Ureter (tissue), 1 donor: ENCODE data around the gene DRD4. TPM values are rescaled to one million over a fixed set of nuclear protein-coding genes. Genes with fewer than 3 reads are reported as not detected.

Experiments used
- DNase-seq: peaks from one replicate; pipeline ENCODE4 v3.0.0-alpha.2; 2020; ENCODE audit warnings: low spot score
- total RNA-seq: library from RNA; stranded (reverse); gene quantifications from one replicate; pipeline ENCODE4 v1.2.4, GENCODE V29; 2023
- donor health status: DM: yes; HTN: yes; CAD: no.

Gene DRD4
- total RNA-seq, 1 donor from 2014 or later = 2.6 TPM

DNA sequence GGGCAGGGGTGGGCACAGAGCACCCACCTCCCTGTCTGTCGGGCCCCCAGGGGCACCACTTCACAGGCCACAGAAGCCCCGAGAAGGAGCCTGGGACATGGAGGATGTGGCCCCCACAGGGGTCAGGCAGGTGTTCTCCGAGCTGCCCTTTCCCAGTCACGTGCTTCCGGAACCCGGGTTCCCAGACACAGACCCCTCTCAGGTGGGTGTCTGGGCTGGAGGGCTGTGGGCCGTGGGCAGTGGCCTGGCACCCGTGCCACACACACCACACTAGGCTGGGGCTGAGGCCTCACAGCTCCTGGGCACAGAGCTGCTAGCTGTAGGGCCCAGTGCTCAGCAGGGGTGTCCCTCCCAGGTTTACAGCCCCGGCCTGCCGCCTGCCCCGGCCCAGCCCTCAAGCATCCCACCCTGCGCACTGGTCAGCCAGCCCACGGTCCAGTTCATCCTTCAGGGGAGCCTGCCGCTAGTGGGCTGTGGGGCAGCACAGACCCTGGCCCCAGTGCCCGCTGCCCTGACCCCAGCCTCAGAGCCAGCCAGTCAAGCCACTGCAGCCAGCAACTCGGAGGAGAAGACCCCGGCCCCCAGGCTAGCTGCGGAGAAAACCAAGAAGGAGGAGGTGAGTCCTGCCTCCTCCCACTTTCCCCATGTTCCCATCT is 26.8 kb upstream of the DRD4 start:
- DNase-seq = no peak

DNA sequence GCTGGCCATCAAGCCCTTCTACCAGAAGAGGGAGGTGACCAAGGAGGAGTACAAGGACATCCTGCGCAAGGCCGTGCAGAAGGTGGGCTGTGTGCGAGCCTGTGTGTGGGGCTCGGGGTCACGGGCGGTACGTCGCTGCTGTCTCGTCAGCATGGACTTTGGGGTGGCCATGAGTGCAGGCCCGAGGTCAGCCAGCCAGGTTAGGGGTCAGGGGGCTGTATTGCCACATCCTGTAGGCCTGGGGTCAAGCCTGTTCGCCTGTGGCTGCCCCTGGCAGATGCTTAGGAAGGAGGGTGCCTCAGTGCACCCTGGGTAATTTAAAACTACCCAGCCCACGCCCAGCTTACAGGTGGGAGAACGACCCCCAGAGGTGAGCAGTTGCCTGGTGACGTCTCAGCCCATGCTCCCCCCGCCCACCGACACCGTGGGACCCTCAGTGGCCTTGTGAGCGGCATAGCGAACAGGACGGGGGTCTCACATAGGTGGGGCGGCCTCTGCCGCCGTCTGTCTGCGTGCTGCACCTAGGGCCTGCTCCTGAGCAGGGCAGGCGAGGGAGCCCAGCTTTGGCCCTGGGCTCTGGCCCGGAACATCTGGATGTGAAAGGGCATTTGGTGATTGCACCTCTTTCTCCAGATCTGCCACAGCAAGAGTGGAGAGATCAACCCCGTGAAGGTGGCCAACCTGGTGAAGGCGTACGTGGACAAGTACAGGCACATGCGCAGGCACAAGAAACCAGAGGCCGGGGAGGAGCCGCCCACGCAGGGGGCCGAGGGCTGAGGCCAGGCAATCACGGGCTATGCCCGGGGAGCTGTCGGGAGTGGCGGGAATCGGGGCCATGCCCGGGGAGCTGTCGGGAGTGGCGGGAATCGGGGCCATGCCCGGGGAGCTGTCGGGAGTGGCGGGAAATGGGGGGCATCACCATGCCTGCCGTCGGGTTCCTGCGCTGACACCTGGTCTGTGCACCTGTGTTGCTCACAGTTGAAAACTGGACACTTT is 25.8 kb upstream of the DRD4 start:
- DNase-seq = no peak

DNA sequence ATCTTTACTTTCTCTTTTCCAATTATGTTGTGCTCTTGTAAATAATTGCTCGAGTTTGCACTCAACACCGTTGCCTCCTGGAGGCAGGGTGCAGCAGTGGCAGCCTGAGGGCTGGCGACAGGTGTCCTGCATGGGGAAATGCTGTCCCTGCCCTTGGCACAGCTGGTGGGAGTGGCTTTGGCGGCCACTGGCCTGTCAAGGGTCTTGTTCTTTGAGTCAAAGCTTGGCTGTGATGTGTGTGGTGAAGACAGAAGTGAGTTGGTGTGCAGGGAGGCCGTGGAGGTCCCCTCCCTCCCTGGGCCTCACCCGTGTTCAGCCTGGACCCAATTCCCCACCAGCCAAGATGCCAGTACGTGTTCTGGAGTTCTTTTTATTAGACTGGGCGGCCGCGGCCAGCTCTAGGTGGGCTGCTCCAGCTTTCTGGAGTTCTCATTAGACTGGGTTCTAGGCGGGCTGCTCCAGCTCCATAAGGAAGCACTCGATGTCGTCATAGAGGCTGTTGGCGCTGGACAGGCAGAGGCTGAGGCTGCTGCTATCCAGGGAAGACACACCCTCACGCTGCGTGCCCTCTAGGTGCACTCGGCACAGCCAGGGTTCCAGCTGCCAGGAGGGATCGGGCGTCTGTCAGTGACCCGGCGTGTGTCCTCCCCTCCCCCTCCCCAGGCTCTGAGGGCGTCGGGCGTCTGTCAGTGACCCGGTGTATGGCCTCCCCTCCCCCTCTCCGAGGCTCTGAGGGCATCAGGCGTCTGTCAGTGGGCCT is 24.7 kb upstream of the DRD4 start:
- DNase-seq = no peak

DNA sequence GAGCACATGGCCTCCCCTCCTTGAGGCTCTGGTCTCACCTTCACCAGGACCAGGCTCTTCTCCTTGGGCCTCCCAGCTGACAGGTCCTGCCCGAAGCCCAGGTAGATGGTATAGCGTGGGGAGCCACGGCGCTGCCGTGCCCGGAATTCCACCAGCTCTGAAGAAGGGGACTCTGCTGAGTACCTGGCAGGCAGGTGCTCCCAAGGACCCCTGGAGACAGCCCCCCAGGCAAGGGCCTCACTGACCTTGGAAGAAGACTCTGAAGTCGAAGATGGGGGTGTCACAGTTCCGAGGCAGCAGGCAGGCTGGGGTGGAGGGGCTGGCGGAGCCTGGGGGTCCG is 24.1 kb upstream of the DRD4 start:
- no peak for DNase-seq

DNA sequence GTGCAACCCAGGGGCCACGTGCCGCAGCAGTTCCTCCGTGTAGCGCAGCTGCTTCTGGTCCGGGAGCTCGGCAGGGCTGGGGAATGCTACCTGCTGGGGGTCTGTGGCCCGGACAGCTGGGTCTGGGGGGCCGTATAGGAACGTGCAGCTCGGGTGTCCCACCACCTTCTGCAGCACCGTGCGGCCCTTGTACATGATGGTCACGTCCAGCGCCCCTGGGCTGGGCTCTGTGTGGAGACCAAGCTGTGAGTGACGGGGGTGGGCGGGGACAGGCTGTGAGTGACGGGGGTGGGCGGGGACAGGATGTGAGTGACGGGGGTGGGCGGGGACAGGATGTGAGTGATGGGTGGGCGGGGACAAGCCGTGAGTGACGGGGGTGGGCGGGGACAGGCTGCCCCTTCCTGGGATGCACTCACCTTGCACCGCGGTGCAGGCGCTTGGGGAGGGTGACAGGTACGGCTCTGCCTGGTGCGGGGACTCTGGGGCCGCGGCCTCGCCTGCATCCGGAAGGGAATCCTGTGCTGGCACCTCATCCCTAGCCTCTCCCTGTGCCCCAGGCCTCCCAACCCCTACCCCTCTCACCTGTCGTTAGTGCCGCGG is 23.6 kb upstream of the DRD4 start:
- DNase-seq = peak; percentile 73

DNA sequence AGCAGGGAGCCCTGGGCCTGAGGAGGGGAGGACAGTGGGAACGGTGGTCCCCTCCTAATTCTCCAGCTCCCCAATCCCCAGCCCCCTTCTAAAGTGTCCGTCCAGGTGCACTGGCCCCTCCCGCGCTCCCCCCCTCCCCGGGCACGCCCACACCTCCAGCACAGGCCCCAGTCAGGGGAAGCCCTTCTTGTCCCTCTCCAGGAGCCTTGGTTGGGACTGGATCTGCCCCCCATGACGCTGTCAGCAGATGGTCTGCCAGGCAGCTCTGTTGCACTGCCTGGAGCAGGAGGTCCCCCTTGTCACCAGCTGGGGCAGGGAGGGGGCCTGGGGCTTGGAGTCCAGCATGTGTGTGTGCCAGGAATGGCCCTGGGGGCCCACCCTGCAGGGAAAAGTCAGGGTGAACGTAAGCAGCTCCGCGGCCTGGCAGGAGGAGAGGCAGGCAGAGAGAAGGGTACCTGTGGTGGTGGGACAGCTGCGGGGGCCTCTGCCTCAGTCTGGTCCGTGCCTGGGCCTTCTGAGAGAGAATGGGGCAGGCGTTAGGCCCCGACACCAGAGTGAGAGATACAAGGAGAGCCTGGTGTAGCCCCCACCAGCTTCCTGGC is 22.9 kb upstream of the DRD4 start:
- no peak for DNase-seq

DNA sequence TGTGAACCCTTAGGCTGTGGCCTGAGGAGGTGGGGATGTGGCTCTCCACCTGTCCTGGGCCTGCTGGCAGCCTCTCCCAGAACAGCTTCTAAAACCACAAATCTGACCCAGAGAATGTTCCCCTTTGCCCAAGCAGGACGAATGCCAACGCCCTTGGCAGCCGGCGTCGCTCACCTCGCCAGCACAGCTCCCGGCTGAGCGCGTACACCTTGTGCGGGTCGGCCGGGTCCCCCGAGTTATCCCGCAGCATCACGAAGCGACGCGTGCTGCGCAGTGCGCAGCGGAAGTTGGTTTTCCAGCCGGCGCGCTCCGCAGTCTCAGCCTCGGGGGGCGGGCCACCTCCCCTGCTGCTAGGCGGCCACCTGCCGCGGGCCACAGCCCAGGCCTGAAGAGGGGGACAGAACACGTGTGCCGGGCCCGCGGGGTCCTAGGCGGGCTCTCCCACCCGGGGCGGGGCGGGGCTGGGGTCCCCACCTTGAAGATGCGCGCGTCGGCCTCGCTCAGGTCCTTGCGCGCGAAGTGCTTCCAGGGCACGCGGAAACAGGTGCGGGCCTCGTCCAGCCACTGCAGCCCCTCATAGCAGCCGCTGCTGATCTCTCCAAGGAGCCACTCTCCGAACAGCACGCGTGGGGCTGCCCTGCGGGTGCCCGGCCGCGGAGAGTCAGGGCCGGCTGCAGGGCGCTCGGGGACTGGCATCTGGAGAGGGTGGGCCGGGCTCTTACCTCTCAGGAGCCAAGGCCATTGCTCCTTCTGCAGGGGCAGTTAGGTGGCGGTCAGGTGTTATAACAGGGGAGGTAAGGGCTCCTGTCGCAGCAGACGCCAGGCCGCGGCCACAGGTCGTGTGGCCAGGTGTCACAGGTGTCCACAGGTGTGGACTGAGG is 22.2 kb upstream of the DRD4 start:
- peak; percentile 75 for DNase-seq

DNA sequence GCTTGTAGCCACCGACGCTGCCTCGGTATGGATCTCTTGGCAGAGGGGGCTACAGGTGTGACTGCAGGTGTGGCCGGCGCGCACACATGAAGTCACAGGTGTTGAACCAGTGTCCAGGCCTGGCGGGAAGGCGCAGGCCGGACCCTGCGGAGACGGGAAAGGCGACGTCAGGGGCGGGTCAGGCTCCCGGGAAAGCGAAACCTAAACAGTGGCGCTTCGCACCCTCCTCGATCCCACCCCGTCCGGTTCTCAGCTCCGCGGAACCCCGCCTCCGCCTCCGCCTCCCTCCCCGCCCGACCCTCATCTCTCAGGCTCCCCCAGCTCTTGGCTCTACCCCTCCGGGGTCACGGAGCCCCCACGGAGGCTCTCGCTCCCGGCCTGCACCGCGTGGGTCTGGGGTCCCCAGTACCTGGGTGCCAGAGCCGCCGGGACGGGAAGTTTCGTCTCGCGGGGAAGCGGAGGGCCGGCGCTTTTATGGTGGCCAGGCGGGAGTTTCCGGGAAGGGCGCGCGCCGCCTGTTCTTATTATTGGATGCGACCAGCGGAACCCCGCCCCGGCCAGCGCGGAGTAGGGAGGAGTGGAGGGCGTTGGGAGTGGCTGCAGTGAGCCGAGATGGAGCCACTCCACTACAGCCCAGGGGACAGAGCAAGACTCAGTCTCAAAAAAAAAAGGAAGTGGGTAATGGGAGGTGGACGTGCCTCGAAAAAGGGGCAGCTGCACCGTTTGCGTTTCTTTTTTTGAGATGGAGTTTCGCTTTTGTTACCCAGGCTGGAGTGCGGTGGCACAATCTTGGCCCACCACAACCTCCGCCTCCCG is 21.4 kb upstream of the DRD4 start, which contains the start of gene IRF7:
Gene IRF7 (minus strand): TSS at position 447 of the 816 bp plus-strand sequence. CDS start 586 bp downstream, outside the sequence.
- peak; percentile 96 for DNase-seq

DNA sequence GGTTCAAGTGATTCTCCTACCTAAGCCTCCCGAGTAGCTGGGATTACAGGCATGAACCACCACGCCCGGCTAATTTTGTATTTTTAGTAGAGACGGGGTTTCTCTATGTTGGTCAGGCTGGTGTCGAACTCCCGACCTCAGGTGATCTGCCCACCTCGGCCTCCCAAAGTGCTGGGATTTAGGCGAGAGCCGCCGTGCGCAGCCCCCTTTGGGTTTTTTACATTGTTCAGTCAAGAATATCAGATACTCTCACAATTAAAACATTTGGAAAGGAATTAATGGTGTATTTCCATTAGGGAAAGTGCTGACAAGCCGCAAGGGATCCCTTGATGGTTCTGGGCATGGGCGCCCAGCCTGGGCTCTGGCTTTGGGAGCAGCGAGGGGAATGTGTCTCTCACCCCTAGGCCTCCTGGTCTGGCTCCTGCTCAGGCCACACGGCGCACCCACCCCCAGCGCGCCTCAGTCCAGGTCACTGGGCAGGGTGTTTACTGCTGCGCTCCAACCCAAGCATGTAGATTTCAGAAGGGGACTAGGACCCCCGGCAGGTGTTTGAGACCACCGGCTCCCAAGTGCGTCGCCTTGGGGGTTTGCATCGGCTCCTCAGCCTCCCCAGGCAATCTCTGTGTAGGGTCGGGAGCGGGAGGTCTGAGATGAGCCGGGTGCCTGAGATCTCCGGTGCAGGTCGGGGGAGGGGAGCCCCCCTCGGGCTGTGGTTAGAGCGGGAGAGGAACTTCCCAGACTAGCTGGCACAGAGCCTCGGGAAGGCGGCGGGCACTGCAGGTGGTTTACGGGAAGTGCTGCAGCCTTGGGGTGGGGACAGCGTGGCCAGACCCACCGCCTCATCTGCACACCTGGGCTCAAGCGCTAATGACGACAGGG is 20.5 kb upstream of the DRD4 start:
- no peak for DNase-seq

DNA sequence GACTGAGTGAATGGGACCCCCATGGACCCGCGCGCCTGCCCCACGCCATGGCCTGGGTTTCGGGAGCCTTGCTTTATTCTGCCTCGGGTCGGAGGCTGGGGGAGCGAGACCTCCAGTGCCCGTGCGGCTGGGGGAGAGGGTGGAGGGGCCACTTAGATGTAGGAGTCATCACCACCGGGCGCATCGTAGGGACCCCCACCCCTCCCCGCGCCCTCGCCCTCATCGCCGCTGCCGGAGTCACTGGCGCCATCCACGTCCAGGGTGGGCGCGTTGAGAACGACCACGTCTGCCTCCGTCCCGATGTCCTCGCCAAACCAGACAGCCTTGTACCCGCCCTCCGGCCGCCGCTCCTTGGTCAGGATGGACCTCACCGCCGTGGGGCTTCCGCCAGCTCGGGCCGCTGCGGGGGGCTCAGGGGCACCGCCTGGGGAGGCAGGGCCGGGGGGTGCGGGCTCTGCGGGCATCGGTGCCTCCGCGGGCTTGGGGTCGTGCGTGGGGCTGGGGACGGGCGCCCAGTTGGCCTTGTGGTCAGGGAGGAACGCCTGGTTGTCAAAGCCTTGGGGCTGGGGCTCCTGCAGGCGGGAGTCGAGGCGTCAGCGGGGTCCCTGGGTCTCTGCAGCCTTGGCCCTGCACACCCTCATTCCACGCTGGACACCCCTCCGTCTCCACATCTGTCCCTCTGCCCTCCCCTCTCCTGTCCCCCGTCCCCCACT is 19.7 kb upstream of the DRD4 start:
- DNase-seq = no peak

DNA sequence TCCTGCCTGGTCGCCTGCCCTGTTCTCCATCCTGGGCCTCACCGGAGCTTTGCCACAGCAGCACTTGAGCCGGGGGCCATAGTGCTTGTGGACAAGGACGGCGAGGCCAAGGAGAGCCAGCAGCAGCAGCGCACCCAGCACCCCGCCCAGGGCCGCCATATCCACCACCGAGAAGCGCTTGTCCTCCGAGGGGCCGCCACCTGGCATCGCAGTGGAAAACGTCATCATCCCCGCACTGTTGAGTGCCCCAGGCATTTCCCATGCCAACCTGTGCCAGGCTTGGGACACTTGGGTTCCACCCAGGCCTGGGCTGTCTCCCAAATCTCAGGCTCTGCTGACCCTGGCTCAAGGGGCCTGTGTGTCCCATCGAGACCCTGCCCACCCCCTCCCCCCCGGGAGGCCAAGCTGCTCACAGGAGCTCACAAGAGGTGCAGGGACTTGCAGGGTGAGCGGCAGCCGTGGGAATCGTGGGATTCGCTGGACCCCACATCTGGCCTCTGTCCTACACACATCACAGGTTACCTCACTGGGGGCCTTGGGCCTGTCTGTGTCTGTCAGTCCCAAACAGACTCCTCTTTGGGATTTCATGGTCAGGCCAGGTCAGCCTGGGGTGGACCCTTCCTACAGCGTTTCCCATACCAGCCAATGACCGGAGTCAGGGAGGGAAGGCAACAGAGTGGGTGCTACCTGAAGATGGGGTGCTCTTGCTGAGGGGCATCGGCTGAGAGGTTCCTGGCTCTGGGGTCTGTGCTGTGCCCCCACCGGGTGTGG is 19.0 kb upstream of the DRD4 start:
- no peak for DNase-seq

DNA sequence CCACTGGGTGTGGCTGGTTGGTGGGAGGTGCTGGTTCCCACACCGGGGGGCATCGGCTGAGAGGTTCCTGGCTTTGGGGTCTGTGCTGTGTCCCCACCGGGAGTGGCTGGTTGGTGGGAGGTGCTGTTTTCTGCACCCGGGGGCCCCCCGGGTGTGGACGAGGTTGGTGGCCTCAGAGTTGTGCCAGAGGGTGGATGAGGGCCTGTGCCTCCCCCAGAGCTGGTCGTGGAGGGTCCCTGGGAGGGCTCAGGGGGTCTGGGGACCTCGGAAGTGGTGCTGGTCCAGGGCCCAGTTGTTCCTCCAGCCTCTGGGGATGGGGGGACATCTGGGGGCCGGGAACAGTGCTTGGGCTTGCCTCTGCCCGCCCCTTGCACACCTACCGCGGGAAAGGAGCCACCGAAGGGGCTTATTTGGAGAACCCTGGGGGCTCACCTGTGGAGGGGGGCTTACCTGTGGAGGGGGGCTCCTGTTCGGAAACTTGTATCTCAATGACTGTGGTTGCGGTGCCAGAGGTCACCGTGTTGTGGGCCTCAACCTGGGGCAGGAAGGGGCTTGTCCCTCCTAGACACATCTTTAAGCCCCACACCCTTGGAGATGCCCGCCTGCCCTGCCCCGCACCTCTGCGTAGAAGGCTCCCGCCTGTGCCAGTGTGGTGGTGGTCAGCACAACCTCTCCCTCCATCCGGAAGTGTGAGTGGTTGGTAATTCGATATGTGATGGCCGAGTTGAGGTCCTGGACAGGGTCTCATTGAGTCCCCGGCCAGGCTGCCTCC is 18.0 kb upstream of the DRD4 start:
- DNase-seq = no peak

DNA sequence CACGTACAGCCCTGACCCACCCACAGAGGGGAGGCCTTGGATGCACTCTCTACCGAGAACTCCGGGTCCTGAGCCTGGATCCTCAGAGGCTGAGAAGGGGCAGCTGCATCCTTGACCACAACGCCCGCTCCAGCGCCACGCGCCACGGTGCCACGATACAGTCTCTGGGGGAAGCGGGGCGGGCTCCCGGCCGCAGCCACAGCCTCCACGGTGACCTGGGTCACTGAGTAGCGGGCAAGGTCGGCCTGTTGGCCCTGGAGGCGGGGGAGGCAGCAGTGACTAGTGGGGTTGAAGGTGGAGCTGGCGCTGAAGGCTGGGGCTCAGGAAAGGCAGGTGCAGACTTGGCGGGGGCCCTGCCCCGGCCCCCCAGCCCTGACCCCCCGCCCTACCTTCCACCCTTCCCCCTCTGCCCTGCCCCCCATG is 17.4 kb upstream of the DRD4 start:
- DNase-seq = no peak

DNA sequence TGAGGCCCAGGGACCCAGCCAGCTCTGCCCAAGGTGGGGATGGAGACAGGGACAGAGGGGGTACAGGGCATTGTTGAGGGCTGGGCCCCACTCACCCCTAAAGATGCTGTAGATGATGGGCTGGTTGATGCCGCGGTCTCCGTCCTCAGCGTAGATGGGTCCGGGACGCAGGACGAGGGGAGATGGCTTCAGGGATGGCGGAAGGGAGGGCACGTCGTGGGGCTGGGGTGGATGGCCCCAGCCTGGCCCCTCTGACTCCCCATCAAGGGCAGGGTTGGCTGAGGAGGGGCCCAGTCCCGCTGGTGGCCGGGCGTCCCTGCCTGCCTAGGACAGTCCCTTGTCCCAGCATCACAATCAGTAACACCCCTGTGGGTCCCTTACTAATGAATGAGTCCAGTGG is 16.9 kb upstream of the DRD4 start:
- no peak for DNase-seq

DNA sequence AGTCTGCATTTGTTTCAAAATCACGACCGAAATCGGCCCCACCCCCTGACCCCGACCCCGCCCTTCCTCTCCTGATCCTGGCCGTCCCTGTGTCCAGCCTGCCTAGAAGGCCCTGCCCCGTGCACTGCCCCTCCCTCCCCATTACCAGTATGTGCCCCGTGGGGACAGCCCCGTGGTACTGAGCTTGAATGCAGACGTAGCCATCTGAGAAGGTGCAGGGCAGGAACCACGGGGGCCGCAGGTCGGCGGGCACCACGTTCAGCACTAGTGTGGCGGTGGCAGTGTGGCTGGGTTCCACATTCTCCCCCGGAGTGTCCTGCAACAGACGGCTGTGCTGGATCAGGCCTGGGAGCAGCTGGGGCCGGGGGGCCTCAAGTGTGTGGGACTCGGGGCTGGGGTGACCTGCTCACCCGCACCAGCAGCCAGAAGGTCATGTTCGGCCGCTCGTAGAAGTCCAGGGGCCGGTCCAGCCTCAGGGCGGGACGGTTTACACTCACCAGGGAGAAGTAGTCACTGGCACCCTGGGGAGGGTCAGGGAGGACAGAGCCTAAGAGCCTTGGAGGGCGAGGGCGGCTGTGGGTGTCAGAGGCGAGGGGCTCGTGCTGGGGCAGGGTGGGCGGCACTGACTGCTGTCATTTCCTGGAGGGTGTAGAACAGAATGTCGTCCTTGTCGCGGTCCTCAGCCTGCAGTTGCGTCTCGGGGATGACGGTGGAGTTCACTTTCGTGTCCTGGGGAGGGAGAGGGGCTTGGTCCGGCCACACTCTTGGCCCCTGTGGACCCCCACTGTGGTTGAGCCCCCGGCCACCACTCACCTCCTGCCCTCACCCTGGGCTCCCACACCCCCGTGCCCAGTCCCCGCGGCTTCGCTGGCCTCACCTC is 15.9 kb upstream of the DRD4 start:
- no peak for DNase-seq
